Measurements from ENCODE around the gene GMEB1.
"Not testable (repeated sequence)": the region's sequence is repeated elsewhere in the genome, so short reads cannot be mapped to it uniquely, and the experiment has no call there.

Gene GMEB1

DNA sequence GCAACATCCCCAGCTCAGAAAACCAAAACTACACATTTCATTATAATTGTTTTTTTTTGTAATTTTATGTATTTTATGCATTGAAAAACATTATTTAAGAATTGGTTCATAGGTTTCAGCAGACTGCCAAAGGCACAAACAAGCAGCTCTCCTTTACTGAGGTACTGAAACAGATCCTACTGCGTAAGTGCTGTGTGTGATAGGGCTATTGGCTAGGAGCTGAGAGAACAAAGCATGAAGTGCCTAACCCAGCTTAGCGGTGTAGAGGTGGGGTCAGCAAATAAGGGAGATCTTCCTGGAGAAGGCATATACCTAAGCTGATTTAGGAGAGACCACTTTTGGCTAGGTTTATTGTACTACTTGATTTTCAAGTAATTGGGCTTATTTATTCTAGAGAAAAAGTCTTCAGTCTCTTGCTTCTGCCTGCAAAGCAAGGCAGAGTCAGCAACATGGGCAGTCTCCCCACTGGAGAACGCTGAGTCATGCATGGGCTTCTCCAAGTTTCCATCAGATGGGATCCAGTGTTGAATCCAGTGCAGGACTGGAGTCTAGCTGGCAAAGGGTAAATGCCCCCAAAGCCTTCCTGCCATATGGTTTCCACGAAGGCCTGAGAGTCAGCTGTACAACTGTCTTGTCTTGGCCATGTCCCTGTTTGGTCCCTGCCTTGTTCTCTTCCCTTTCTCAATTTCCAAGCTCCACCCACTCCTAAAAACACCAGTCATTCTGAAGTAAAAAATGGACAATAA, 50.2 kb downstream of the GMEB1 start:
- Histone ChIP-seq H3K9me3 (ENCODE audit: insufficient read depth, low read length) (no peaks in the 10 kb centered on the region), H2AFZ (ENCODE audit: low read depth, low read length, severe bottlenecking) (no peak overlapping the region), H3K27ac (ENCODE audit: low read depth, low read length) (no peak overlapping the region), H3K36me3 (ENCODE audit: low read length) (no peaks in the 10 kb centered on the region), H3F3A (ENCODE audit: insufficient read depth) (no peaks in the 10 kb centered on the region), H3K27me3 (ENCODE audit: low read length) (no peaks in the 10 kb centered on the region), H3K9ac (ENCODE audit: low read length) (no peak overlapping the region), H4K20me1 (ENCODE audit: low read depth, low read length) (no peaks in the 10 kb centered on the region), H3K79me2 (ENCODE audit: insufficient read depth, low read length) (no peaks in the 10 kb centered on the region), H3K4me3 (ENCODE audit: insufficient read depth, low read length, poor library complexity, severe bottlenecking) (no peak overlapping the region), H3K9me2 (replicated peaks; ENCODE audit: insufficient read depth, low read length) (no peaks in the 10 kb centered on the region), H3K4me2 (ENCODE audit: low read depth, low read length, poor library complexity, severe bottlenecking) (no peak overlapping the region)
- no peak for TF ChIP-seq EZH2phosphoT487 (conservative IDR thresholded peaks at IDR 0.05; ENCODE audit: low read length)
- TF ChIP-seq CTCF (IDR thresholded peaks at IDR 0.05; ENCODE audit: insufficient read depth, low read length, poor library complexity, severe bottlenecking) = no peak

GRCh38 chr1:28719332-28719619, 50.7 kb downstream of the GMEB1 start:
- H2AFZ ChIP-seq (ENCODE audit: low read depth, low read length, severe bottlenecking) = no peak overlapping the region

GRCh38 chr1:28720376-28720775, 51.8 kb downstream of the GMEB1 start:
- H3F3A ChIP-seq (ENCODE audit: insufficient read depth) = no peaks in the 10 kb centered on the region
- TF ChIP-seq CTCF (IDR thresholded peaks at IDR 0.05; ENCODE audit: insufficient read depth, low read length, poor library complexity, severe bottlenecking) = no peak
- TF ChIP-seq EZH2phosphoT487 (conservative IDR thresholded peaks at IDR 0.05; ENCODE audit: low read length) = no peak
- no peaks in the 10 kb centered on the region for H4K20me1 ChIP-seq (ENCODE audit: low read depth, low read length)
- no peak overlapping the region for H3K9ac ChIP-seq (ENCODE audit: low read length)
- no peak overlapping the region for H2AFZ ChIP-seq (ENCODE audit: low read depth, low read length, severe bottlenecking)
- H3K27me3 ChIP-seq (ENCODE audit: low read length) = no peaks in the 10 kb centered on the region
- H3K27ac ChIP-seq (ENCODE audit: low read depth, low read length) = no peak overlapping the region
- H3K36me3 ChIP-seq (ENCODE audit: low read length) = no peaks in the 10 kb centered on the region
- H3K4me3 ChIP-seq (ENCODE audit: insufficient read depth, low read length, poor library complexity, severe bottlenecking) = no peak overlapping the region
- no peaks in the 10 kb centered on the region for H3K9me3 ChIP-seq (ENCODE audit: insufficient read depth, low read length)
- H3K9me2 ChIP-seq (replicated peaks; ENCODE audit: insufficient read depth, low read length) = no peaks in the 10 kb centered on the region
- H3K4me2 ChIP-seq (ENCODE audit: low read depth, low read length, poor library complexity, severe bottlenecking) = no peak overlapping the region
- H3K79me2 ChIP-seq (ENCODE audit: insufficient read depth, low read length) = no peaks in the 10 kb centered on the region

More at GRCh38 chr1:28719332-28719619, 50.7 kb downstream of the GMEB1 start:
- H3K4me2 ChIP-seq (ENCODE audit: low read depth, low read length, poor library complexity, severe bottlenecking) = no peak overlapping the region
- H3K79me2 ChIP-seq (ENCODE audit: insufficient read depth, low read length) = no peaks in the 10 kb centered on the region
- H3K36me3 ChIP-seq (ENCODE audit: low read length) = no peaks in the 10 kb centered on the region
- H3K9me2 ChIP-seq (replicated peaks; ENCODE audit: insufficient read depth, low read length) = no peaks in the 10 kb centered on the region
- TF ChIP-seq EZH2phosphoT487 (conservative IDR thresholded peaks at IDR 0.05; ENCODE audit: low read length) = no peak
- no peak for TF ChIP-seq CTCF (IDR thresholded peaks at IDR 0.05; ENCODE audit: insufficient read depth, low read length, poor library complexity, severe bottlenecking)
- no peaks in the 10 kb centered on the region for H3F3A ChIP-seq (ENCODE audit: insufficient read depth)
- H3K4me3 ChIP-seq (ENCODE audit: insufficient read depth, low read length, poor library complexity, severe bottlenecking) = no peak overlapping the region
- H3K9me3 ChIP-seq (ENCODE audit: insufficient read depth, low read length) = no peaks in the 10 kb centered on the region
- H4K20me1 ChIP-seq (ENCODE audit: low read depth, low read length) = no peaks in the 10 kb centered on the region
- no peak overlapping the region for H3K27ac ChIP-seq (ENCODE audit: low read depth, low read length)
- no peak overlapping the region for H3K9ac ChIP-seq (ENCODE audit: low read length)
- H3K27me3 ChIP-seq (ENCODE audit: low read length) = no peaks in the 10 kb centered on the region

- not testable (repeated sequence) for H3K9ac ChIP-seq (ENCODE audit: low read length); H3K4me3 ChIP-seq (ENCODE audit: insufficient read depth, low read length, poor library complexity, severe bottlenecking); H4K20me1 ChIP-seq (ENCODE audit: low read depth, low read length); H3K27ac ChIP-seq (ENCODE audit: low read depth, low read length); H3K4me2 ChIP-seq (ENCODE audit: low read depth, low read length, poor library complexity, severe bottlenecking); H3K27me3 ChIP-seq (ENCODE audit: low read length); H3K36me3 ChIP-seq (ENCODE audit: low read length); H3K79me2 ChIP-seq (ENCODE audit: insufficient read depth, low read length); H3F3A ChIP-seq (ENCODE audit: insufficient read depth); H3K9me2 ChIP-seq (replicated peaks; ENCODE audit: insufficient read depth, low read length); H2AFZ ChIP-seq (ENCODE audit: low read depth, low read length, severe bottlenecking); H3K9me3 ChIP-seq (ENCODE audit: insufficient read depth, low read length)
These were observed 53.3 kb downstream of the GMEB1 start for GRCh38 chr1:28721927-28722326.

DNA sequence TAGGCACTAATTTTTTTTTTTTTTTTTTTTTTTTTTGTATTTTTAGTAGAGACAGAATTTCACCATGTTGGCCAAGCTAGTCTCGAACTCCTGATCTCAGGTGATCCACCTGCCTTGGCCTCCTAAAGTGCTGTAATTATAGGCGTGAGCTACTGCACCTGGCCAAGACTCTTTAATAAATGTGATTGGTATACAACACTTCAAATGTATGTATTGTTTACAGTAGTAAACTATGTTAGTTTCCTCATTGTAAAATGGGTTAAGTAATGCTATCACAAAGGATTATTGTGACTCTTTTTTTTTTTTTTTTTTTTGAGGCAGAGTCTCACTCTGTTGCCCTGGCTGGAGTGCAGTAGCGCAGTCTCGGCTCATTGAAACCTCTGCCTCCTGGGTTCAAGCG, 56.8 kb downstream of the GMEB1 start:
- H3K9me2 ChIP-seq (replicated peaks; ENCODE audit: insufficient read depth, low read length); H3K4me3 ChIP-seq (ENCODE audit: insufficient read depth, low read length, poor library complexity, severe bottlenecking); H3K79me2 ChIP-seq (ENCODE audit: insufficient read depth, low read length); H3K27ac ChIP-seq (ENCODE audit: low read depth, low read length); H3F3A ChIP-seq (ENCODE audit: insufficient read depth); H3K9me3 ChIP-seq (ENCODE audit: insufficient read depth, low read length); H3K36me3 ChIP-seq (ENCODE audit: low read length); H3K27me3 ChIP-seq (ENCODE audit: low read length); H4K20me1 ChIP-seq (ENCODE audit: low read depth, low read length); H3K4me2 ChIP-seq (ENCODE audit: low read depth, low read length, poor library complexity, severe bottlenecking); H3K9ac ChIP-seq (ENCODE audit: low read length); H2AFZ ChIP-seq (ENCODE audit: low read depth, low read length, severe bottlenecking): not testable (repeated sequence)

Data from SU-DHL-6 (cell line).